Choroid plexus epithelial cell (primary cell): ENCODE data around the gene OR10H4.
"Not testable (repeated sequence)": the region's sequence is repeated elsewhere in the genome, so short reads cannot be mapped to it uniquely, and the experiment has no call there.

Source experiments
- DNase-seq: peaks from one replicate; pipeline ENCODE4 v3.0.0-alpha.2; 2010; ENCODE audit warnings: low read depth
- H3K4me3 ChIP-seq: 2 replicates; pipeline ENCODE4 v1.5.1; 2011; ENCODE audit warnings: low read depth, mild to moderate bottlenecking, control low read depth, low read length, moderate library complexity
- CTCF ChIP-seq: conservative IDR thresholded peaks from 2 replicates; pipeline ENCODE4 v1.5.1; 2011; ENCODE audit warnings: low read depth, mild to moderate bottlenecking, control low read depth, inconsistent platforms, low read length, moderate library complexity

The OR10H4 gene

DNA sequence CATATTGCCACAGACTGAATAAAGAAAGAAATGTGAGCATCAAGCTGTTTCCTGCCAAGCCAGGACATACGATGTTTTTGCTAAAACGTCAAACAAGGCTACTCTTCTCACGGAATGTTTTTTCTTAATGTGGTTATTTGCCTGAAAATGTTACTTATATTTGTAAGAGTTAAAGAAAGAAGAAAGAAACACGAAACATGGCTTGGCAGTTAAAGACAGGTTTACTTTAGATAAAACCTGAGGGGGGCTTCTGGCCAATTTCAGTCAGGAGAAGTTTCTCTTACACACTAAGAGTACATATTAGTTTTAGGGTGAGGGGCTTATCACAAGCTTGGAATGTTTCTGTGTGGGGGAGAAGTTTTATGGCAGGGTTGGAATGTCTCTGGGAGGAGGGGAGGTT, 4.4 kb upstream of the OR10H4 start:
- no peak for TF ChIP-seq CTCF
- H3K4me3 ChIP-seq, result no peak overlapping the region
- no peak for DNase-seq

DNA sequence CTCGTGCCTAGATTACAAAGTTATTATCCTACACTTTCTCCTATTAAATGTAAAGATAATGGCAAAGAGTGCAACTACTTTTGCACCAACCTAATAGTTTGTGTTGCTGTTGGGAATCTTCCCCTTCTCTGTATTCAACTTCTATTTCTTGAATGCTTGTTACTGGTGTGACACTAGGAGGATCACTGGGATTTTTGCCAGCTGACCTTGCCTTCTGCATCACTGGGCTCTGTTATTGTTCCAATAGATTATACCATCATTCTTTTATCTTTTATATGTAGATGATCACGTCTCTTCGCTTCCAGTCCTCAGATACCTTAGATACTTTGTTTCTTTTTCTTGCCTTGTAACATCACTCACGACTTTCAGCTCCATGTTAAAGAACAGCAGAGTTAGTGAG, 3.5 kb upstream of the OR10H4 start:
- DNase-seq, result no peak
- no peak overlapping the region for H3K4me3 ChIP-seq
- TF ChIP-seq CTCF, result no peak

DNA sequence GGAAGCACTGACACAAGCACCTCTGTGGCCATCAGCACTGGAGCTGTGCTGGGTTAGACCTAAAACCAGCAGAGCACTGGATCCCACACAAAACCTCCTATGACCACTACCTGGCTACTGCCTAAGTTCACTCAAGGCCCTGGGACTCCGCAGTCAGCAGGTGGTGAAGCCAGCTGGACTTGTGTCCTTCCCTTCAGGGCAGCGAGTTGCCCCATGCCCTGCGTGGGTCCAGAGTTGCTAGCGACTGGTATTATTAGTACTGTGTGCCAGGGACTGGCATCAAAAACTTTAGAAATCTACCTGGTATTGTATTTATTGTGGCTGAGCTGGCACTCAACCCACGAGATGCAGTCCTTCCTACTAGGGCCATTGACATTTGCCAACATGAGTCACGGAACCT, 6.0 kb downstream of the OR10H4 start:
- DNase-seq, result no peak
- TF ChIP-seq CTCF, result no peak
- H3K4me3 ChIP-seq, result no peak overlapping the region

DNA sequence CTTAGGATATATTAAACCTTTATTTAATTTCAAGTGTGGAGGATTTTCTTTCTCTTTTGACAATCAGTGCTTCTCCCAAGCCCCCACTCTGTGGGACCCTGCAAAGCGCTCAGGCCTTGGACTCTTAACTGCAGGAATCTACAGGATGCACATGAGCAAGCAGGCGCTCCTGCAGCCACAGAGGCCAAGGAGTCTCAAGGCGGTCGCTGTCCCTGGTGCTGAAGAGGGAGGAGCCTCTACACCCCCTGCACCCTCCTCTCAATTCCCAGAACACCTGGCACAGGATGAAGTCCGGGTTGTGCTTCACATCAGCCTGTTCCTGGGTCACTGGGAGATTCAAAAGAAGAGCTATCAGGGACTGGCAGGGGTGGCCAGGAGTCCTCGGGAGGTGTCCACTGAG, 13.5 kb downstream of the OR10H4 start:
- H3K4me3 ChIP-seq, result no peak overlapping the region
- TF ChIP-seq CTCF, result no peak
- no peak for DNase-seq

DNA sequence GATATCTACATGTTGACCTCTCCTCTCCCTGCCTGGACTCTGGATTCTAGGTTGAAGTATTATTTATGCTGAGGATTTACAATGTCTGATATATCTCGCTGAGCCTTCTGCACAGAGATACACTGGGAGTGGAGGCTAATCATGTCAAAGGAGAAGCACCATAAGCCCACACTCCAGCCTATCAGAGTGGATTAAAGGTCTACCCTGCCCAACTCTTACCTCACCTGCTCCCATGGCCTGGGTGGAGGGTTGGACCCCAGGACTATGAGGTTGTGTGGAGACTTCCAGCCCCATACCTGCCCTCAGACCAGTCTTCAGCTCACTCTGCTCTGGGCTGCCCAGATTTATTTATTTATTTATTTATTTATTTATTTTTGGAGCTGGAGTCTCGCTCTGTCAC, 15.4 kb downstream of the OR10H4 start:
- H3K4me3 ChIP-seq, result no peak overlapping the region
- no peak for TF ChIP-seq CTCF
- DNase-seq, result no peak

GRCh38 chr19:15971224-15971780, 22.5 kb downstream of the OR10H4 start:
- no peak for DNase-seq
- H3K4me3 ChIP-seq, result no peak overlapping the region
- no peak for TF ChIP-seq CTCF

DNA sequence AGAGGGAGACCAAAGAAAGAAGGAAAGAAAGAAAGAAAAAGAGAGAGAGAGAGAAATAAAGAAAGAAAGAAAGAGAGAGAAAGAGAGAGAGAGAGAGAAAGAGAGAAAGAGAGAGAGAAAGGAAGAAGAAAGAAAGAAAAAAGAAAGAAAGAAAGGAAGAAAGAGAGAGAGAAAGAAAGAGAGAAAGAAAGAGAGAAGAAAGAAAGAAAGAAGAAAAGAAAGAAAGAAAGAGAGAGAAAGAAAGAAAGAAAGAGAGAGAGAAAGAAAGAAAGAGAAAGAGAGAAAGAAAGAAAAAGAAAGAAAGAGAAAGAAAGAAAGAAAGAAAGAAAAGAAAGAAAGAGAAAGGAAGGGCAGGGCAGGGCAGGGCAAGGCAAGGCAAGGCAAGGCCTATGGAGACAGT, 23.2 kb downstream of the OR10H4 start:
- not testable (repeated sequence) for DNase-seq, H3K4me3 ChIP-seq

GRCh38 chr19:15974856-15975255, 26.0 kb downstream of the OR10H4 start:
- H3K4me3 ChIP-seq, result no peak overlapping the region
- TF ChIP-seq CTCF, result no peak
- no peak for DNase-seq
